SW 1271 (cell line): ENCODE data around the gene UTF1.

ENCODE experiments used
- DNase-seq, 2 experiments: peaks; one replicate each; lab custom pipeline; 2025; lab: John Stamatoyannopoulos, UW

The UTF1 gene

GRCh38 chr10:133230044-133230361 lies at the start of gene UTF1:
Gene UTF1 (plus strand): TSS chr10:133230217. CDS start chr10:133230289, 72 bp downstream.
- no peak for DNase-seq

- DNase-seq = no peak
Measured at GRCh38 chr10:133180965-133181639, 48.9 kb upstream of the UTF1 start.

- DNase-seq = no peak
Measured at GRCh38 chr10:133182190-133182589, 47.8 kb upstream of the UTF1 start.

- DNase-seq = no peak
Measured at GRCh38 chr10:133182791-133183645, 47.0 kb upstream of the UTF1 start.

GRCh38 chr10:133183646-133184378 lies 46.2 kb upstream of the UTF1 start:
- no peak for DNase-seq

- no peak for DNase-seq
Measured at GRCh38 chr10:133184591-133185244, 45.3 kb upstream of the UTF1 start.

- no peak for DNase-seq
Measured at GRCh38 chr10:133185421-133185820, 44.6 kb upstream of the UTF1 start.

GRCh38 chr10:133185916-133186315 lies 44.1 kb upstream of the UTF1 start:
- no peak for DNase-seq

GRCh38 chr10:133186416-133187090 lies 43.5 kb upstream of the UTF1 start:
- no peak for DNase-seq

GRCh38 chr10:133187091-133187905 lies 42.7 kb upstream of the UTF1 start:
- no peak for DNase-seq

GRCh38 chr10:133187906-133188681 lies 41.9 kb upstream of the UTF1 start:
- no peak for DNase-seq

- no peak for DNase-seq
Measured at GRCh38 chr10:133189256-133189655, 40.8 kb upstream of the UTF1 start.

- DNase-seq = no peak
Measured at GRCh38 chr10:133189726-133190125, 40.3 kb upstream of the UTF1 start.

GRCh38 chr10:133190225-133190624 lies 39.8 kb upstream of the UTF1 start:
- no peak for DNase-seq

- no peak for DNase-seq
Measured at GRCh38 chr10:133191651-133192050, 38.4 kb upstream of the UTF1 start.

- no peak for DNase-seq
Measured at GRCh38 chr10:133194151-133194550, 35.9 kb upstream of the UTF1 start.

- no peak for DNase-seq
Measured at GRCh38 chr10:133195096-133195495, 34.9 kb upstream of the UTF1 start.

- no peak for DNase-seq
Measured at GRCh38 chr10:133195611-133196010, 34.4 kb upstream of the UTF1 start.

- DNase-seq = no peak
Measured at GRCh38 chr10:133196221-133196915, 33.6 kb upstream of the UTF1 start.
